Endometrium (tissue), 2 donors: Measurements from ENCODE around the gene SPANXC.
"Not testable (repeated sequence)": the region's sequence is repeated elsewhere in the genome, so short reads cannot be mapped to it uniquely, and the experiment has no call there.

ENCODE experiments used
- FAIRE-seq: peaks from 2 replicates; lab custom pipeline; 2012; peaks lifted over from hg19 to GRCh38; lab: Jason Lieb, UNC
- donor health status: control.
- donor health status: control.

SPANXC gene, protein sequence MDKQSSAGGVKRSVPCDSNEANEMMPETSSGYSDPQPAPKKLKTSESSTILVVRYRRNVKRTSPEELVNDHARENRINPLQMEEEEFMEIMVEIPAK

DNA sequence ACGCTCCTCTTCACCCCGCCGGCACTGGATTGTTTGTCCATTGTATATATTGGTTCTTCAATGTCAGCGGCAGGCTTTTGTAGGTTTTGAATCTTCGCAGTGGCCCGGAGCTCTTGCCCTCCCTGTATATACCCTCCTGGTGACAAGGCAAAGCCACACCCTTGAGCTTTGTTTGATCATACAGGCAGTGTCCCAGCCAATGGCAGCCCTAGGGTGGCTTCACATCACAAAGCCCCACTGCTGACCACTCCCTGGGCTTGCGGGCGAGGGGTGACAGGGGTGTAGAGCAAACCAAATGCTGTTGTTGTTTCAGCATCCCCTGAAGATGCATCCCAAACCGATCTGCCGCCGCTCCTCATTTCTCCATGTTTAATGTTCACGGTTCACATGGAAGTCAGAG lies at the start of gene SPANXC:
Gene SPANXC, minus strand, starts transcription at position 101 of the 400 bp plus-strand sequence. Its CDS starts 60 bp downstream, at position 41.
- not testable (repeated sequence) for FAIRE-seq

DNA sequence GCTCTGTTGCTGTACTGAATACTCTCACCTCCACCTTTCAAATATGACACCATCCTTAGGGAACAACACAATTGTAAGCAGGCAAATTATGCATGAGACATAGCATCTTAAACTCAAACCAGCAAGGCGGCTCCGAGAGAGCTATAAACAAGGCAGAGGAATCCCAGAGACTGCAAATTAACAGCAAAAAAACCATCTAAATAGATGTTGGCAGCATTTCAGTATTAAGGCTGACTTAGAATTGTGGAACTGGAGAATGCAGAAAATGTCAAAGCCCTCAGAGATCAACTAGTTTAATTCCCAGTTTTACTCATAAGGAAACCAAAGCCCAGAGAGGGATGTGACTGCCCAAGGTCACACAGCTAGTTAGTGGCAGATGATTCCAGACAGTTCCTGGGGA lies 37.2 kb upstream of the SPANXC start:
- no peak for FAIRE-seq

DNA sequence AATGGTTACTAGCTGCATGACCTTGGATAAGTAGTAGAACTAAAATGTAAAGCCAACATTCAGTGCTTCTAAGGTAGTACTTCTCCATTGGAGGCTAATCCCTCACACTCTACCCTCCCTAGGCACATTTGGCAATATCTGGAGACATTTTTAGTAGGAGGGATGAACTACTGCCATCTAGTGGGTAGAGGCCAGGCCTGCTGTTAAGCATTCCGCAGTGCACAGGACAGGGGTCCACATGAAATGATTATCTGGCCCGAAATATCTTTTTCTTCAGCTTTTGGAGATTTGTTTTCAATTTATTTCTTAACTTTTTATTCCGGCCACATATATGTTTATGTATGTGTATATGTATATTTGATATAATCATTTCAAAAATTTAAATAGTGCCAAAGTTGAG lies 36.0 kb upstream of the SPANXC start:
- FAIRE-seq, result no peak

DNA sequence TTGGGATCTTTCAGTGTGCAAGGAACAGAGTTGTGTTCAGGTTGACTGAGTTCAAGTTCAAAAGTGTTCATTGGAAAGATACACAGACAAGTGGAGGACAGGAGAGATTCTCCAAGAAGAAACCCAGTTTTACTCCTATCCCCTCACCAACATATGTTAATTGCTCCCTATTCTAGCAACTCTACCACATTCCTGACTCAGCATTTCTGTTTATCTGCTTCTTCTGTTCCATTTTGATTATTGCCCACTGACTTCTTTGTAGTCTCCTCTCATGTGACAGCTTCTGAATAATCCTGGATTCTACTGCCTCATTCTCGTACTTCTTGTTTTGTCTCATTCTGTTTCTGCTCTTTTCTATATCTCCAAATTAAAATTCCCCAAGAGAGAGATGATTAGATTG lies 15.8 kb upstream of the SPANXC start:
- no peak for FAIRE-seq

DNA sequence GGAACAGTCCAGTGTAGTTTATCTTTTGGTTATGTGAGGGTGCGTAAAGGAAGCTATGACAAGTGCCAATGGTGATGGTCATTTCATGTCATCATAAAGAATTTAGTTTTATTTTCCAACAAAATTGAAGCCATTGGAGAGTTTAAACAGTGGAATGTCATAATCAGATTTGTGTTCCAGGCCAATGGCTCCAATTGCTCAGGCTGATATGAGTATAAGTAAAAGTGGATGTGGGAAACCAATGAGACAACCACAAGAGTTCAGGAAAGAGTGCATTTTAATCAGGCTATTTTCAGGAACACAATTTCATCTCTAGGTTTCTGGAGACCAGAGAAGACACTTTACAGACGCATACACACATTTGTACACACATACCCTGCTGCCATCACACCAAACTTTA lies 20.7 kb downstream of the SPANXC start:
- FAIRE-seq, result no peak

DNA sequence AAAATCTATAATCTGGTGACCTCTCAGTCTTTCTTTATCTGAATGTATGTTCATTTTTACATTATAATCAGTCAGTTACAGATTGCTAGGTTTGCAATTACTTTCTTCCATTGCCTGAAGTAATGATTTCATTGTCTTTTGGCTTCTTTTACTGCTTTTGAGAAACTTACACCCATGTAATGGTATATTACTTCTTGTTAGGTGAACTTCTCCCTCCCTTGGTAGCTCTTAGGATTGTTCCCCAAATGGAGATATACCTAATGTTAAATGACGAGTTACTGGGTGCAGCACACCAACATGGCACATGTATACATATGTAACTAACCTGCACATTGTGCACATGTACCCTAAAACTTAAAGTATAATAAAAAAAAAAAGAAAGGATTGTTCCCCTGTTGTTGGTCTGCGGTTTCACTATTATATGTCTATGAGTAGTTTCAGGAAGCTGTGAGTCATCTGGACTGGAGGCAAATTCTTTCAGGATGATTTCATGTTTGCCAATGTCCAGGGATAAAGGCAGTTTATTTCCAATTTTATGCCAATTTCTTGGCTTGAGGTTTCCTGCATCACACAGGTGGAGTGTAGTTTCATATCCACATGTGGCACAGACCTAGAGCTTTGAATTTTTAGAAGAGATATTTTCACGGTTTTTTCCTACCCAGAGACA lies 21.8 kb downstream of the SPANXC start:
- FAIRE-seq, result no peak

DNA sequence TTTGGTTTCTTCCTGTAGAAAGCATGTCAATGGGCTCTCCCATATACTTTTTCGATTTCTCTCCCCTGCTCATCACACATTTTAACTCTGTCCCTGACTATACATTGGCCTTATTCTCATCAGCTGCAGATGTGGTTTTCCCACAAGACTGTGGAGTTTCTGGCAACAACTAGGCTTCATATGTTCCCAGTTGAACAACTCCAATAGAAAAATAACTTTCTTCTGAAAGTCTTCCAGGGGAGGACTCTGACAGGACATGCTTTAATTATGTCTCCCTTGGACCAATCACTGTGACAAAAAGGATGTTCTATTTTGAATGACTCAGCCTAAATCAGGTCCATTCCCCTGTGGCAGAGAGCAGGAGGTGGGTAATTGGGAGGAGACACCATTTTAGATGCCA lies 28.1 kb downstream of the SPANXC start:
- no peak for FAIRE-seq

DNA sequence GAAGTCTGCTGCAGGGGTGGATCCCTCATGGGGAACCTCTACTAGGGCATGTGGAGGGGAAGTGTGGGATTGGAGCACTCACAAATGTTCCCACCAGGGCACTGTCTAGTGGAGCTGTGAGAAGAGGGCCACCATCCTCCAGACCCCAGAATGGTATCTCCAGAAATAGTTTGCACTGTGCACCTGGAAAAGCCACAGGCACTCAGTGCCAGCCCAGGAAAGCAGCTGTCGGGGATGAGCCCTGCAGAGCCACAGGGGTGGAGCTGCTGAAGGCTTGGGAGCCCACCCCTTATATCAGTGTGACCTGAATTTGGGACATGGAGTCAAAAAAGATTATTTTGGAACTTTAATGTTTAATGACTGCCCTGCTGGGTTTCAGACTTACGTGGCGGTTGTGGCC lies 40.4 kb downstream of the SPANXC start:
- FAIRE-seq, result no peak
